NB4 (cell line): Measurements from ENCODE around the gene ATP9B.

Experiments used
- CTCF ChIP-seq: IDR thresholded peaks from one replicate; pipeline ENCODE4 v1.5.1; 2012; ENCODE audit warnings: low read depth, low read length
- POLR2A ChIP-seq: IDR thresholded peaks from 2 replicates; pipeline ENCODE4 v1.6.1; 2011; ENCODE audit warnings: mild to moderate bottlenecking; ENCODE audit not compliant: insufficient read length; ENCODE audit errors: extremely low read depth

- TF ChIP-seq CTCF (no peak), POLR2A (no peak)
Measured at GRCh38 chr18:79397247-79397829, 328.1 kb downstream of the ATP9B start.
